Liver (tissue), 9 donors: ENCODE data around the gene SGCD. TPM values are rescaled to one million over a fixed set of nuclear protein-coding genes. Genes with fewer than 3 reads are reported as not detected.

ENCODE experiments used
- DNase-seq: peaks from one replicate; pipeline ENCODE4 v3.0.0-alpha.2; 2017; ENCODE audit warnings: low spot score
- H3K27ac ChIP-seq, 2 donors: one replicate each; pipeline ENCODE4 v1.7.0; 2013; ENCODE audit warnings: inconsistent platforms in 2 of 2, low read length in 2 of 2, control low read depth in 1 of 2, low read depth in 1 of 2, mild to moderate bottlenecking in 1 of 2
- H3K27me3 ChIP-seq, 4 donors: one replicate each; pipeline versions ENCODE4 v1.6.1 to v1.7.0; 2013; ENCODE audit warnings: low read length in 3 of 4, inconsistent platforms in 1 of 4, mild to moderate bottlenecking in 1 of 4, moderate library complexity in 1 of 4; ENCODE audit not compliant: control insufficient read depth in 4 of 4, insufficient read depth in 4 of 4
- H3K36me3 ChIP-seq, 4 donors: one replicate each; pipeline versions ENCODE4 v1.6.1 to v1.7.0; 2013; ENCODE audit warnings: low read length in 3 of 4, mild to moderate bottlenecking in 3 of 4, low read depth in 1 of 4, moderate library complexity in 1 of 4; ENCODE audit not compliant: control insufficient read depth in 4 of 4, insufficient read depth in 3 of 4
- H3K4me1 ChIP-seq, 4 donors: one replicate each; pipeline versions ENCODE4 v1.6.1 to v1.7.0; 2013; ENCODE audit warnings: low read length in 3 of 4, mild to moderate bottlenecking in 3 of 4, moderate library complexity in 1 of 4; ENCODE audit not compliant: control insufficient read depth in 4 of 4, insufficient read depth in 4 of 4
- H3K4me3 ChIP-seq, 3 donors: one replicate each; pipeline versions ENCODE4 v1.6.1 to v1.7.0; 2013; ENCODE audit warnings: low read length in 3 of 3, control low read depth in 1 of 3, low read depth in 1 of 3, mild to moderate bottlenecking in 1 of 3
- H3K9ac ChIP-seq, 2 donors: one replicate each; pipeline ENCODE4 v1.7.0; 2013; ENCODE audit warnings: low read length in 2 of 2, mild to moderate bottlenecking in 2 of 2, moderate library complexity in 2 of 2, control low read depth in 1 of 2, low read depth in 1 of 2
- H3K9me3 ChIP-seq, 4 donors: one replicate each; pipeline versions ENCODE4 v1.6.1 to v1.7.0; 2013; ENCODE audit warnings: low read length in 3 of 4; ENCODE audit not compliant: control insufficient read depth in 4 of 4
- ATF3 ChIP-seq: IDR thresholded peaks from 2 replicates; pipeline ENCODE4 v1.6.1; 2016; ENCODE audit warnings: antibody characterized with exemption
- CTCF ChIP-seq: fragments of 150-350 bp; IDR thresholded peaks from 2 replicates; pipeline ENCODE4 v1.5.1; 2017; ENCODE audit warnings: improper control_type of control experiment, low read depth, low read length; ENCODE audit not compliant: missing input control
- EGR1 ChIP-seq, 2 donors: IDR thresholded peaks; 2 replicates each; pipeline ENCODE4 v1.6.1; 2016 to 2018; ENCODE audit warnings: antibody characterized with exemption in 2 of 2, low read depth in 2 of 2
- GABPA ChIP-seq, 2 donors: IDR thresholded peaks in 1 of 2; conservative IDR thresholded peaks in 1 of 2; 2 replicates each; pipeline ENCODE4 v1.6.1; 2016; ENCODE audit warnings: antibody characterized with exemption in 2 of 2, mild to moderate bottlenecking in 1 of 2, moderate library complexity in 1 of 2
- HNF4A ChIP-seq, 2 donors: conservative IDR thresholded peaks; 2 replicates each; pipeline ENCODE4 v1.6.1; 2016; ENCODE audit warnings: antibody characterized with exemption in 2 of 2, mild to moderate bottlenecking in 2 of 2
- HNF4G ChIP-seq: IDR thresholded peaks from 2 replicates; pipeline ENCODE4 v1.6.1; 2016; ENCODE audit warnings: antibody characterized with exemption
- MAX ChIP-seq: IDR thresholded peaks from 2 replicates; pipeline ENCODE4 v1.6.1; 2016; ENCODE audit warnings: antibody characterized with exemption
- NR2F2 ChIP-seq: IDR thresholded peaks from 2 replicates; pipeline ENCODE4 v1.6.1; 2016; ENCODE audit warnings: antibody characterized with exemption
- REST ChIP-seq: IDR thresholded peaks from 2 replicates; pipeline ENCODE4 v1.6.1; 2016; ENCODE audit warnings: antibody characterized with exemption, mild to moderate bottlenecking
- RXRA ChIP-seq, 2 donors: IDR thresholded peaks; 2 replicates each; pipeline ENCODE4 v1.6.1; 2017 to 2018; ENCODE audit warnings: antibody characterized with exemption in 2 of 2, mild to moderate bottlenecking in 1 of 2
- SP1 ChIP-seq: IDR thresholded peaks from 2 replicates; pipeline ENCODE4 v1.6.1; 2018; ENCODE audit warnings: antibody characterized with exemption, mild to moderate bottlenecking
- YY1 ChIP-seq: IDR thresholded peaks from 2 replicates; pipeline ENCODE4 v1.6.1; 2016; ENCODE audit warnings: antibody characterized with exemption, mild to moderate bottlenecking
- ZBTB33 ChIP-seq: IDR thresholded peaks from 2 replicates; pipeline ENCODE4 v1.6.1; 2016; ENCODE audit warnings: antibody characterized with exemption
- WGBS: extraction: QIAGEN DNeasy Blood & Tissue Kit; methylation state at CpG from one replicate; pipeline ENCODE4 v1.1.7; 2013; 5-methylcytosine and 5-hydroxymethylcytosine counted together
- polyA plus RNA-seq, 2 donors: library from polyadenylated mRNA; stranded (reverse) in 1 of 2; unstranded in 1 of 2; fragments of 200-250 nt in 1 of 2; fragments of >200 nt in 1 of 2; fragmentation: Nextera tagmentation in 1 of 2; extraction: Ambion mirVana in 1 of 2; gene quantifications; one replicate each; pipeline versions ENCODE4 v1.2.1 to v1.2.3, GENCODE V29; 2013 to 2015
- total RNA-seq, 2 donors: library from RNA; depleted of rRNA; stranded (reverse); fragments of >200 nt; gene quantifications; one replicate each; pipeline ENCODE4 v1.2.3, GENCODE V29; 2014
- donor health status: healthy.
- donor health status: healthy.
- donor health status: healthy.
- donor health status: healthy.
- donor health status: healthy.

SGCD gene
- total and polyA plus RNA-seq, 4 donors: 0.35 to 1.7 (median 1.0) TPM

- TF ChIP-seq RXRA (IDR thresholded peaks at IDR 0.05): no peak
- no peak for TF ChIP-seq MAX
- no peak for TF ChIP-seq REST
- no peak for TF ChIP-seq CTCF
- TF ChIP-seq ZBTB33: no peak
- no peak for TF ChIP-seq HNF4G
- no peak for TF ChIP-seq EGR1 (IDR thresholded peaks at IDR 0.05; ENCODE audit: low read depth in 2 of 2)
- no peak for TF ChIP-seq YY1
- TF ChIP-seq NR2F2: no peak
- no peak for TF ChIP-seq HNF4A (conservative IDR thresholded peaks at IDR 0.05)
- TF ChIP-seq GABPA (IDR thresholded peaks at IDR 0.05 in 1 of 2, conservative IDR thresholded peaks at IDR 0.05 in 1 of 2): no peak
- H3K9ac ChIP-seq: no peak overlapping the region
- H3K27me3 ChIP-seq: no peaks in the 10 kb centered on the region
- WGBS: 78% methylated on average over 3 of the region's 3 CpGs
- H3K36me3 ChIP-seq: no peaks in the 10 kb centered on the region
- H3K9me3 ChIP-seq: no peaks in the 10 kb centered on the region
- DNase-seq: no peak
- no peaks in the 10 kb centered on the region for H3K4me1 ChIP-seq
- no peak overlapping the region for H3K27ac ChIP-seq
- H3K4me3 ChIP-seq: no peak overlapping the region
Observed at GRCh38 chr5:156385416-156385815, 58.5 kb downstream of the SGCD start.

- Histone ChIP-seq H3K9ac (no peak overlapping the region), H3K4me3 (no peak overlapping the region), H3K4me1 (no peaks in the 10 kb centered on the region), H3K27me3 (no peaks in the 10 kb centered on the region), H3K9me3 (no peaks in the 10 kb centered on the region), H3K36me3 (no peaks in the 10 kb centered on the region), H3K27ac (no peak overlapping the region)
- DNase-seq: no peak
- TF ChIP-seq ATF3 (no peak), HNF4G (no peak), EGR1 (IDR thresholded peaks at IDR 0.05; ENCODE audit: low read depth in 2 of 2) (no peak), YY1 (no peak), GABPA (IDR thresholded peaks at IDR 0.05 in 1 of 2, conservative IDR thresholded peaks at IDR 0.05 in 1 of 2) (no peak), SP1 (no peak), RXRA (IDR thresholded peaks at IDR 0.05) (no peak), ZBTB33 (no peak), NR2F2 (no peak), HNF4A (conservative IDR thresholded peaks at IDR 0.05) (no peak)
- 87% methylated on average over 4 of the region's 4 CpGs for WGBS
Observed at GRCh38 chr5:156386976-156387375, 60.0 kb downstream of the SGCD start.
